ENCODE data around the gene NPAT. TPM values are rescaled to one million over a fixed set of nuclear protein-coding genes. Genes with fewer than 3 reads are reported as not detected.

NPAT gene
- total and polyA plus RNA-seq, 10 of the 15 experiments (the other 5 are each of a cell fraction or from before 2014, with no cell fraction given): 7.5 to 32.8 (median 20.1) TPM

DNA sequence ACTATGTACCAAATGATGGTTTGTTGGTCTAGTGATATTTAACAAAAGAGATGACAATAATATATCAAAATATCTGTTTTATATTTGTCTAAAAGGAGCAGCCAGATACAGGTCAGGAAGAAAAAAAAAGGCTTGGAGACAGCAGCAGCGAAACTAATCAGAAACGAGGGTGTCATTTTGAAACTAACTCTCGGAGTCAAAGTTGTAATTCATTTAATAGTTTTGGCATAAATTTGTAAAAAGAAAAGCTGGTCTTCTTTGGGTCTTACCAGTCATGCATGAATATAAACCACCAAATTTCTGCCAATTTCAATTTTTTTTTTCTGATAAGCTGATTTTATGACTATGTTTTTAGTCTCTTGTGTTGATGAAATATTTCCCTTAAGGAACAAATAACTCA is 25.5 kb downstream of the NPAT start:
- no TSS peak for BruUV-seq (replicated peaks)
- Histone ChIP-seq H3K4me2 (ENCODE audit: control insufficient read depth, insufficient read depth) (peak overlapping the region; percentile 61), H3K27ac (ENCODE audit: control insufficient read depth, insufficient read depth) (peak overlapping the region; percentile 34), H3K4me1 (ENCODE audit: control insufficient read depth, insufficient read depth, low read length) (peaks cover 35% of the 10 kb centered on the region), H4K20me1 (ENCODE audit: control insufficient read depth, insufficient read depth) (no peaks in the 10 kb centered on the region), H3K4me3 (no peak overlapping the region), H3K9me3 (replicated peaks; ENCODE audit: control insufficient read depth, insufficient read depth, low read length) (no peaks in the 10 kb centered on the region), H3K9ac (ENCODE audit: control insufficient read depth, insufficient read depth, low read length) (no peak overlapping the region), H3K36me3 (ENCODE audit: control insufficient read depth in 2 of 2, insufficient read depth in 2 of 2, low read length in 1 of 2) (peaks cover 2 to 3% of the 10 kb centered on the region in 2 experiments; a peak in 3 of 4 replicates), H2AFZ (ENCODE audit: control insufficient read depth, low read depth, low read length) (no peak overlapping the region), H3K27me3 (replicated peaks in 1 of 2; ENCODE audit: control insufficient read depth in 2 of 2, insufficient read depth in 2 of 2, low read length in 1 of 2) (no peaks in the 10 kb centered on the region), H3K79me2 (ENCODE audit: control insufficient read depth, insufficient read depth, low read length) (peaks cover 40% of the 10 kb centered on the region)
- in situ Hi-C loops (cut with MboI) (no loop called here), intact Hi-C loops (cut with micrococcal nuclease; ENCODE audit: unreplicated experiment) (no loop called here)
- FAIRE-seq (no peak), DNase-seq (ENCODE audit: low read depth, low spot score) (peak; percentile 37), ATAC-seq (peak; percentile 53)
- WGBS (ENCODE audit: insufficient coverage, insufficient replicate concordance, low lambda C conversion rate, missing lambda C conversion rate): 0% methylated on average over 3 of the region's 3 CpGs
- SMC1A ChIA-PET (ENCODE audit: uncharacterized antibody, unreplicated experiment): interaction anchor here (1.0 kb wide), 2 partner anchors 25 to 28 kb away, joined by 3 to 4 read pairs; partner anchors contain the start of gene NPAT
- CTCF ChIA-PET: interaction anchor here (0.7 to 1.0 kb wide), 2 partner anchors 21 to 22 kb away, joined by 3 read pairs; no protein-coding TSS in a partner anchor
- RAD21 ChIA-PET (ENCODE audit: unreplicated experiment): interaction anchor here (0.7 to 1.1 kb wide), 5 partner anchors 22 to 40 kb away, joined by 3 to 6 read pairs (median 5); partner anchors contain the start of gene ATM
- POLR2A ChIA-PET: interaction anchor here (0.9 kb wide), 2 partner anchors 19 to 27 kb away, joined by 3 read pairs; no protein-coding TSS in a partner anchor
- TF ChIP-seq RUNX3 (IDR thresholded peaks at IDR 0.05; ENCODE audit: low read length): peak; percentile 35; the same call in 1 of the 2 replicates
- TF ChIP-seq, protein P1, sequence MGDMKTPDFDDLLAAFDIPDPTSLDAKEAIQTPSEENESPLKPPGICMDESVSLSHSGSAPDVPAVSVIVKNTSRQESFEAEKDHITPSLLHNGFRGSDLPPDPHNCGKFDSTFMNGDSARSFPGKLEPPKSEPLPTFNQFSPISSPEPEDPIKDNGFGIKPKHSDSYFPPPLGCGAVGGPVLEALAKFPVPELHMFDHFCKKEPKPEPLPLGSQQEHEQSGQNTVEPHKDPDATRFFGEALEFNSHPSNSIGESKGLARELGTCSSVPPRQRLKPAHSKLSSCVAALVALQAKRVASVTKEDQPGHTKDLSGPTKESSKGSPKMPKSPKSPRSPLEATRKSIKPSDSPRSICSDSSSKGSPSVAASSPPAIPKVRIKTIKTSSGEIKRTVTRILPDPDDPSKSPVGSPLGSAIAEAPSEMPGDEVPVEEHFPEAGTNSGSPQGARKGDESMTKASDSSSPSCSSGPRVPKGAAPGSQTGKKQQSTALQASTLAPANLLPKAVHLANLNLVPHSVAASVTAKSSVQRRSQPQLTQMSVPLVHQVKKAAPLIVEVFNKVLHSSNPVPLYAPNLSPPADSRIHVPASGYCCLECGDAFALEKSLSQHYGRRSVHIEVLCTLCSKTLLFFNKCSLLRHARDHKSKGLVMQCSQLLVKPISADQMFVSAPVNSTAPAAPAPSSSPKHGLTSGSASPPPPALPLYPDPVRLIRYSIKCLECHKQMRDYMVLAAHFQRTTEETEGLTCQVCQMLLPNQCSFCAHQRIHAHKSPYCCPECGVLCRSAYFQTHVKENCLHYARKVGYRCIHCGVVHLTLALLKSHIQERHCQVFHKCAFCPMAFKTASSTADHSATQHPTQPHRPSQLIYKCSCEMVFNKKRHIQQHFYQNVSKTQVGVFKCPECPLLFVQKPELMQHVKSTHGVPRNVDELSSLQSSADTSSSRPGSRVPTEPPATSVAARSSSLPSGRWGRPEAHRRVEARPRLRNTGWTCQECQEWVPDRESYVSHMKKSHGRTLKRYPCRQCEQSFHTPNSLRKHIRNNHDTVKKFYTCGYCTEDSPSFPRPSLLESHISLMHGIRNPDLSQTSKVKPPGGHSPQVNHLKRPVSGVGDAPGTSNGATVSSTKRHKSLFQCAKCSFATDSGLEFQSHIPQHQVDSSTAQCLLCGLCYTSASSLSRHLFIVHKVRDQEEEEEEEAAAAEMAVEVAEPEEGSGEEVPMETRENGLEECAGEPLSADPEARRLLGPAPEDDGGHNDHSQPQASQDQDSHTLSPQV (IDR thresholded peaks at IDR 0.05): no peak
- TF ChIP-seq FOXM1 (IDR thresholded peaks at IDR 0.05; ENCODE audit: low read depth, low read length): 0 out of 2 replicates have a peak, but pooled peaks have one; percentile 23
- TF ChIP-seq, protein P2, sequence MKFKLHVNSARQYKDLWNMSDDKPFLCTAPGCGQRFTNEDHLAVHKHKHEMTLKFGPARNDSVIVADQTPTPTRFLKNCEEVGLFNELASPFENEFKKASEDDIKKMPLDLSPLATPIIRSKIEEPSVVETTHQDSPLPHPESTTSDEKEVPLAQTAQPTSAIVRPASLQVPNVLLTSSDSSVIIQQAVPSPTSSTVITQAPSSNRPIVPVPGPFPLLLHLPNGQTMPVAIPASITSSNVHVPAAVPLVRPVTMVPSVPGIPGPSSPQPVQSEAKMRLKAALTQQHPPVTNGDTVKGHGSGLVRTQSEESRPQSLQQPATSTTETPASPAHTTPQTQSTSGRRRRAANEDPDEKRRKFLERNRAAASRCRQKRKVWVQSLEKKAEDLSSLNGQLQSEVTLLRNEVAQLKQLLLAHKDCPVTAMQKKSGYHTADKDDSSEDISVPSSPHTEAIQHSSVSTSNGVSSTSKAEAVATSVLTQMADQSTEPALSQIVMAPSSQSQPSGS (IDR thresholded peaks at IDR 0.05; ENCODE audit: low read length): peak; percentile 24; the same call in 1 of the 2 replicates
- TF ChIP-seq POU2F2 (IDR thresholded peaks at IDR 0.05; ENCODE audit: borderline replicate concordance, low read depth, low read length): no peak
- TF ChIP-seq, protein P3, sequence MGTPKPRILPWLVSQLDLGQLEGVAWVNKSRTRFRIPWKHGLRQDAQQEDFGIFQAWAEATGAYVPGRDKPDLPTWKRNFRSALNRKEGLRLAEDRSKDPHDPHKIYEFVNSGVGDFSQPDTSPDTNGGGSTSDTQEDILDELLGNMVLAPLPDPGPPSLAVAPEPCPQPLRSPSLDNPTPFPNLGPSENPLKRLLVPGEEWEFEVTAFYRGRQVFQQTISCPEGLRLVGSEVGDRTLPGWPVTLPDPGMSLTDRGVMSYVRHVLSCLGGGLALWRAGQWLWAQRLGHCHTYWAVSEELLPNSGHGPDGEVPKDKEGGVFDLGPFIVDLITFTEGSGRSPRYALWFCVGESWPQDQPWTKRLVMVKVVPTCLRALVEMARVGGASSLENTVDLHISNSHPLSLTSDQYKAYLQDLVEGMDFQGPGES (IDR thresholded peaks at IDR 0.05): no peak
- no peak for TF ChIP-seq ZNF274 (IDR thresholded peaks at IDR 0.05; ENCODE audit: insufficient read depth, insufficient read length)
- no peak for TF ChIP-seq NFYB (IDR thresholded peaks at IDR 0.05; ENCODE audit: insufficient read depth, low read depth, low read length)
- peak; percentile 58; the same call in 1 of the 2 replicates for TF ChIP-seq NFIC (IDR thresholded peaks at IDR 0.05; ENCODE audit: low read depth, low read length)
- no peak for TF ChIP-seq STAT3 (IDR thresholded peaks at IDR 0.05; ENCODE audit: low read depth, low read length)
- TF ChIP-seq MXI1 (IDR thresholded peaks at IDR 0.05; ENCODE audit: low read depth, low read length): no peak
- TF ChIP-seq, protein P4, sequence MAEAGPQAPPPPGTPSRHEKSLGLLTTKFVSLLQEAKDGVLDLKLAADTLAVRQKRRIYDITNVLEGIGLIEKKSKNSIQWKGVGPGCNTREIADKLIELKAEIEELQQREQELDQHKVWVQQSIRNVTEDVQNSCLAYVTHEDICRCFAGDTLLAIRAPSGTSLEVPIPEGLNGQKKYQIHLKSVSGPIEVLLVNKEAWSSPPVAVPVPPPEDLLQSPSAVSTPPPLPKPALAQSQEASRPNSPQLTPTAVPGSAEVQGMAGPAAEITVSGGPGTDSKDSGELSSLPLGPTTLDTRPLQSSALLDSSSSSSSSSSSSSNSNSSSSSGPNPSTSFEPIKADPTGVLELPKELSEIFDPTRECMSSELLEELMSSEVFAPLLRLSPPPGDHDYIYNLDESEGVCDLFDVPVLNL (IDR thresholded peaks at IDR 0.05; ENCODE audit: low read depth, low read length): no peak
- TF ChIP-seq NFYA (IDR thresholded peaks at IDR 0.05; ENCODE audit: borderline replicate concordance, low read depth, low read length): no peak
- no peak for TF ChIP-seq BRCA1 (IDR thresholded peaks at IDR 0.05; ENCODE audit: low read depth, low read length)
- TF ChIP-seq CBX5 (IDR thresholded peaks at IDR 0.05; ENCODE audit: low read depth): no peak
- TF ChIP-seq IRF4 (IDR thresholded peaks at IDR 0.05; ENCODE audit: low read depth, low read length): peak; percentile 42; the same call in 1 of the 2 replicates
- TF ChIP-seq ZNF217 (IDR thresholded peaks at IDR 0.05): peak; percentile 80; the same call in 1 of the 2 replicates
- TF ChIP-seq NFXL1 (IDR thresholded peaks at IDR 0.05; ENCODE audit: borderline replicate concordance): no peak
